ENCODE measurements around the gene DYSF.

The DYSF gene

DNA sequence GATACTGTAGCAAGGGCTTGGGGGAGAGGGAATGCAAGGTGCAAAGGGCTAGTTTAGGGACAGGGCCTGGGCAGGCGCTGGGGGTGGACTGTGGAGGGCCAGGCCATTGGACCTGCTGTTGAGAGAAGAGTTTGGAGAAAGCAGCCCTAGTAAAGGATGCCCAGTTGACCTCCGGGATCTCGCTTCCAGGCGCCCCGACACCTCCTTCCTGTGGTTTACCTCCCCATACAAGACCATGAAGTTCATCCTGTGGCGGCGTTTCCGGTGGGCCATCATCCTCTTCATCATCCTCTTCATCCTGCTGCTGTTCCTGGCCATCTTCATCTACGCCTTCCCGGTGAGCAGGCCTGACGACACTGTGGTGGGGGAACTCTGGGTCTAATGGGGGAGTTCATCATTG, 229.0 kb downstream of the DYSF start:
- DNase-seq = no peak

- no peak for DNase-seq
Measured at GRCh38 chr2:71683070-71683469, 229.7 kb downstream of the DYSF start.

DNA sequence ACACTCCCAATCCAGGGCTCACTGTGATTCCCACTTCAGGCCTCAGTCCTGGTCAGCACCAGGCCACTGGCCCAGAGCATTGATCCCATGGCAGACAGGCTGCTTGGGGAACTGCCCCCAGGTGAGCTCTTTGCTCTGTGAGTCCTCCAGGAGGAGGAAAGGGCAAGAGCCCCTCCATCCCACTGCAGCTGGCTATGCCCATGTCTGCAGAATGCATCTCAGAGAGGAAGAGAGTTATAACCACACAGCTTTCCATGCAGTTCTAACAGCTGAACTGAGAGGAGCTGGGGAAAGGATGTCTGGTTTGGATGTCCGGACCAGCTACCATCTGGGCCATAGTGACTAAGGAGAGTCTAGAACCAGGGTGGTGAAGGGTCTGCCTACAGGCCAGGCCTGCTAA, 230.3 kb downstream of the DYSF start:
- no peak for DNase-seq

DNA sequence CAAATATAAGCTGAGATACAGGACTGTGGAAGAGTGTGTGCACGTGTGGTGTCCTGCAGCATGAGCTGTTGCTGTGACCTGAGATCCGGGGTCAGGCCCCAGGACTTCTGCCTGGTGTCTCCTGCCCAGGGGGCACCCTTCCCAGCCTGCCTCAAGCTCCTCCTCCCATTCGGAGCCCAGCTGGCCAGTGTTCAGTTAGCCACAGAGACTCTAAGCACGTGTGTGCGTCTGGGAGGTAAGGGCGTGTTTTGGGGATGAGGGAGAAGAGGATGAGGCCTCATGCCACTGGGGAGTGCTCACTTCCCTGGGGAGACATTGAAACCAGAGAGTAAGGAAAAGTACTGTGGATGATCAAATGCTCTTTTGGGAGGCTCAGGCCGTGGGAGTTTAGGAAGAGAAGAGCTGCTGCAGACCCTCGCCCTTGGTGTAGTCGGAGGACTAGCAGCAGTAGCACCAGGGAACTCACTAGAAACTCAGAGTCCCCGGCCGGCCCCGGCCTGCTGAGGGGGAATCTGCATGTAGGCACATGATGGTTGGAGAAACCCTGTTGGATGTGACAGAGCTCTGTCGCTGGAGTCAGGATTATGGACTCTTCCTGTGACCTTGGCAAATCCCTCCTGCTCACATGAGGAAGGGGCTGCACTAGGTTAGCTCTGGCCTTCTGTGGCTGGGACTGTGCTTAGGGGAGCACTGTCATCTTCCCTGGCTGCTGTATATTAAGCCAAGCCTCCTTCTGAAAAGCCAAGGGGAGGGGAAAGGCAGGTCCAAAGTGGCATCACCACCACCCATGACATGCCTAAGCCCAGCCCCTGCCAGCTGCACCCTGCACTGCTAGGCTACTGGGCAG, 231.1 kb downstream of the DYSF start:
- DNase-seq = no peak

GRCh38 chr2:71685073-71685848, 231.9 kb downstream of the DYSF start:
- DNase-seq = no peak

GRCh38 chr2:71685941-71686611, 232.7 kb downstream of the DYSF start:
- no peak for DNase-seq

DNA sequence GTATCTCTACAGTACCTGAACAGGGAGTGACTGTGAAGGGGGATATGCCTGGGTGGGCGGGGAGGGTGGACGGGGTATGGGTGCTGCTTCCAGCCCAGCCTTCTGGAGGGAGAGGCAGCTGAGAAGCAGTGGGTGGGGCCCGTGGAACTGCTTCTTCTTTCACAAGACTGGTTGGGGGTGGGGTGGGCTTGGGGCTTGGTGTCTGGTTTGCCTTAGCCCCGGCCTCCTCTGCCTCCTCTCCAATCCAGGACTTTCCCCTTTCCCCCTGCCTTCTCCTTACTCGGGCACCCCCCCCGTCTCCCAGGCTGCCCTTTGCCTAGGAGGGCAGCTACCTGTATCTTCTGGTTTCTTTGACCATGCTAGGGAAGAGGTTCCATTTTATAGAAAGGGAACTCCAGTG, 233.4 kb downstream of the DYSF start:
- DNase-seq = no peak

GRCh38 chr2:71687412-71687811, 234.1 kb downstream of the DYSF start:
- DNase-seq = no peak

DNA sequence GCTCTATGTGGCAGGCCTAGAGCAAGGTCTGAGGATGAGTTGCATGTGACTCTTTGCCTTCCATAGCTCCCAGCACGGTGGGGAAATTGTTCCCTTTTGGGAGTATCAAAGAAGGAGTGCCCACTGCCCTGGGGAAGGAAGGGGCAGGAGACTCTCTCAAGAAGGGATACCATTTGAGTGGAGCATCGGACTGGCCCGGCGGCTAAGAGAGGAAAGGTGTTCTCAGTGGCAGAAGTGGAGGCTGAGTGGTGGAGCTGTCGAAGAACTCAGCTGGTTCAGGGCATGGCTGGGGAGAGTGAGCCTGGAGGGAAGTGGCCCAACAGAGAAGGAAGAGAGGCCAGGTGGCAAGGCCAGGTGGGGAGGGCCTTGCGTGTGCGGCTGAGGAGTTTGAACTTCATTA, 235.2 kb downstream of the DYSF start:
- no peak for DNase-seq

DNA sequence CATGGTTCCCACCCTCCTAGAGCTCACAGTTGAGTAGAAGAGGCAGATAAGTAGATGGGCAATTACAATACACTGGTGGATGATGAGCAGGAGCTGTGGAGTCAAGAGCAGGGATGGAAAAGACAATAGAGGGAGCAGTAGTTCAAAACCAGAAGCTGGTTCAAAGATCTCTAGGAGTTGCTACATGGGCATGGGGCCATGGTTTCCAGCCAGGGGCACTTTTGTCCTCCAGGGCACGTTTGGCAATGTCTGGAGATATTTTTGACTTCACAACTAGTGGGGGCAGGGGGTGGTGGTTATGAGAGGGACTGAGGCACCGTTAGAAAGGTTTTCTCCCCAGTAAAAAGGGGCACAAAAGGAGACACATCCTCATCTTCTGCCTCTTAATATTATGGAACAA, 236.0 kb downstream of the DYSF start:
- DNase-seq = no peak

DNA sequence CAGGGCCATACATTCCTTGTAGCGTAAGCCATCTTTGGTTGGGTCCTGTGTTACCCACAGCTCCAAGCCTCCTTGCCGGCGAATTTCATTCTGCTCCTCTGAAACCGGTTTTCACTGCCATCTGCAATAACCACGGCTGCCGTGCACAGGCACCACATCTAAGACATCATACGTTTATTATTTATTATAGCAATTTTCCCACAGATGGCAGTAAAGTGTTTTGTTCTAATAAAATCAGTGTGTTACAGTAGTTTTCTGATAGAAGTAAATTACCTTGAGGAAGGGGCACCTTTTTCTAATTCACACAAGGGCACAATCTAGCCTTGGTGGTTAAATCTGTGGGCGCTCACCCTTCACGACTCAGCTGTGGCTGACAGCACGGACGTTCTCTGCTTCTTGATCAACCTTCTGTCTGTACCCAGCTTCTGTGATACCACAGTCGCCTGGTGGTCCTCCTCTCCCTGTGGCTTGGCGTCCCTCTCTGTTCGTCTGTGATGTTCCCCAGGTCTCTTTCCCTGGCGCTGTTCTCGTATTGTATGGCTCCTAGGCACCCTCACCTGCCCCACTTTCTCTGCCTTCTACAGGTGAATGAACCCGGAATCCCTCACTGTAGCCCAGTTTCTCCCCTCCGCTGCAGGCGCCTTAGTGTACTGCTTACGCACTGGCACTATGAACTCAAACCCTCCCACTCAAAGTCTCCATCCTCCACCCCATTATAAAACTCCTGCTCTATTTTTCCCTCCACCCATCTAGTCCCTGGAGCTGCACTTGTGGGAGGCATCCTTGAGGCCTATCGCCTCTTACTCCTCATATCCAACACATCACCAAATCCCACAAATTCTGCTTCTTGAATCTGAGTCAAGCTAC, 236.8 kb downstream of the DYSF start:
- no peak for DNase-seq

DNA sequence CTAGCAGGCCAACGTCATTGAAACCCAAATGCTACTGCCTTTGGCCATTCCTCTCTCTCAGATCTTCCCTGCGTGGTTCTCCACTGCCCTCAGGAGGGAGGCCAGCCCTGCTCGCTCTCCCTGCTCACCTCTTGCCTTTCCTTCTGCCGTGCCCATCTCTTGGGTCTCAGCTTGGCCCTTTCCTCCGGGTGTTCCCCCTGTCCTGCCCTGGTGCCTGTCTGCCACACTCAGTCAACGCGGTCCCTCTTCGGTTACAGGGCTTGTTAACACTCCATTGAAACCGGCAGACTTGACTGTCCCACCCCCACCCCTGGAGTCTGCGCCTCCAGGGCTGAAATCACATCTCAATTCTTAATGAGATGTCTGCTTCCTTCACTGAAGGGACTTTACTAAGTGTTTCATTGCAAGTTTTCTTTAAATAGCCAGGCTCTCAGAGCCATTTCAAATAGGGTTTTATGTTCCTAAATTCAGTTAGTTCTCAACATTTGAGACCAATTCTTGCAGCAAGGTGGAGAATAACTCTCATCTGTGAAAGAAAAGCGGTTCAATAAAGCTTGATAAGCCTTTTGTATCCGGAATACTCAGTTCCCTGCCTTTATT, 237.6 kb downstream of the DYSF start:
- DNase-seq = no peak

GRCh38 chr2:71691747-71692441, 238.5 kb downstream of the DYSF start:
- DNase-seq = no peak

DNA sequence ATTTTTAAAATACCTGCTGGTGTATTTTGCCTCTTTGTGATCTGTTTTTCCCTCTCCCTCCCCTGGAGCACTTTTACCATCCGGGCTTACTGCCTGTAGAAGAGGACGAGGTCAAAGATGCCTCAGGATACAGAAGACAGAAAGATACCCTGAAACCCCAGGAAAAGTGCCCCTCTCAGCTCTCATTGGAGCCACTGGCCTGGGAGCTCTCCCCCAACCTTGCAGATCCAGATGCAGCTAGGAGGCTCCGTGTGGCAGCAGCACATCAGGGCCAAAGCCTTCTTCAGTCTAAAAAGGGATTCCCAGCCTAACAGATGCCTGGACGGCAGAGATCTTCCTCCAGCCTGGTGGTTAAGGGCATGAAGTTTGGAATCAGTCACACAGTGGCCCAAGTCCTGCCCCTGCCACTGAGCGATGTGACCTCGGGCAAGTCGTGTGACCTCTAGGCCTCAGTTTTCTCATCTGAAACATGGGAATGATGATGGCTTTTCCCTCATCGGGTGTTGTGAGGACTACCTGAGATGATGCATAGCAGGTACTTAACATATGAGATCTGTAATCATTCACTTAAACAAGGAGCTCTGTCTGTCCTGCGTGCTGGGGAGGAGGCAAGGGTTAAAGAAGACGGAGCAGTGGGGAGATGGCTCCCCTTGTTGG, 239.4 kb downstream of the DYSF start:
- no peak for DNase-seq

DNA sequence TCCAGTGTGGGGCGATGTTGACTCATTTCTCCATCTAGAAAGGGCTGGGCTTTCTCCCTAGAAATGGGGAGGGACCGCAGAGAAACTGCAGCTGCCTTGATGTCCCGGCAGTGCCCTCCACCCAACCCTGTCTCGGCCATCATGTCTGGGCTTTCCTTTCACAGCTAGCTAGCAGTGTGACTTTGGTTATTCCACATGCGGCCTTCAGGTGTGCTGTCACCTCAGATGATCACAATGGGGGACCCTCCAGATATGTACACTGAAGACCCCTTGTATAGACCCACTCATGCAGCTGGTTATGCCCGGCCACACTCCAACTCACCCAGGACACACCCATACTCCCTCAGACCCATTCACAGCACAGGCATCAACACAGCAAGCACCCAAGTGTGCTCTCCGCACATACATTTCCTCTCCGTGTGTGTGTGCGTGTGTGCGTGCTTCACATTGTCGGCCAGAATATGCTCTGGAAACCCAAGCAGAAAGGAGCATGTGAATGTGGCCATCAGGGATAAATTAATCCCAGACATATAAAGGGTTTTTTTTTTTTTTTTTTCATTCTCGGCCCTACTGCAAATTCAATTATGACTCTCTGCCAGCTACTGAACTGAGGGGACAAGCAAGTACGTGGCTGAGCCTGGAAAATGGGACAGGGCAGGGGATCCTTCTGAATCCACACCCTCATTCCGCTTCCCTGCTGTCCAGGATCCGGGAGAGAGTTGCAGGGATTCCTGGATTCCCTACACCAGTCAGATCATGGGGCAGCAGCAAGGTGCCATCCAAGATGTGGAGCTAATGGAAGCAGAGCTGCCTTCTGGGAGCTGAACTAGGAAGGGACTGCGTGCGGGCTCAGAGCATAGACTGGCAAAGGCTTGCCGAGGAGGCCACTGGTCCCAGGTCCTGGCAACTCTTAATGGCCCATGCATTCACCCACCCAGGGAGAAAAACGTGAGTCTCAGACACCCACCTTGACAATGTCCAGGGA, 240.2 kb downstream of the DYSF start:
- no peak for DNase-seq

GRCh38 chr2:71694501-71695234, 241.3 kb downstream of the DYSF start:
- no peak for DNase-seq

GRCh38 chr2:71695235-71696120, 242.1 kb downstream of the DYSF start:
- DNase-seq = no peak

DNA sequence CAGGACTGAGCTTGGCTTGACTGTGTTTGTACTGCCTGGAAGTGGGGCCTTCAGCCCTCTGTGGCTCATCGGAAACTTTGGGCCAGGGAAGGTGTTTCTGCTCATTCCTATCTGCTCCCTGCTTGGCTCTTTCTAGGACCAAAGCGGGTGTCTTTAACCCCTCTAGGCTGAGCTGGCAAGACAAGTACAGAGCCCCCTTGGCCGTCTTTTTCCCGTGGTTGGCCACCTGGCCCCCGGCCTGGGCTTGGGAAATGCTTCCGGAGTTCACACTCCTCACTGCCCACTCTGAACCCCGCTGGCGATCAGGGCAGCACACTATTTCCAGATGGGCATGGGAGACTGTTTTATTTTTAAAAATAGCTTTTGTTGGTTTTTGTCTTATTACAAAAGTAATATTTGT, 243.0 kb downstream of the DYSF start:
- DNase-seq = no peak

Measured in NCI-H446 (cell line).